T-helper 1 cell (primary cell): ENCODE measurements around the gene AGAP4.
"Not testable (repeated sequence)": the region's sequence is repeated elsewhere in the genome, so short reads cannot be mapped to it uniquely, and the experiment has no call there.

ENCODE experiments used
- DNase-seq, 5 donors: peaks; one replicate each; pipeline ENCODE4 v3.0.0-alpha.2; 2012 to 2020
- total RNA-seq, 4 donors: gene quantifications; one replicate each; lab custom pipeline; 2026; lab: John Stamatoyannopoulos, UW

The AGAP4 gene
- 3.8 to 10.7 (median 8.4) reads per million in 4 donors for total RNA-seq

GRCh38 chr10:45847400-45847799, at the start of gene AGAP4:
Gene AGAP4, minus strand, starts transcription at chr10:45847500. Its CDS starts 153 bp downstream, at chr10:45847347.
- not testable (repeated sequence) for DNase-seq

GRCh38 chr10:45890721-45891120, 43.4 kb upstream of the AGAP4 start:
- DNase-seq: not testable (repeated sequence)

GRCh38 chr10:45889539-45890230, 42.4 kb upstream of the AGAP4 start:
- not testable (repeated sequence) for DNase-seq

- DNase-seq: not testable (repeated sequence)
These were observed 35.6 kb upstream of the AGAP4 start for GRCh38 chr10:45882880-45883279.

GRCh38 chr10:45865404-45865803, 18.1 kb upstream of the AGAP4 start:
- DNase-seq: peak in 1 of 5 donors; percentile 2

- not testable (repeated sequence) for DNase-seq
These were observed 17.0 kb upstream of the AGAP4 start for GRCh38 chr10:45864264-45864663.

- not testable (repeated sequence) for DNase-seq
These were observed 16.3 kb upstream of the AGAP4 start for GRCh38 chr10:45863632-45864031.

GRCh38 chr10:45857931-45858330, 10.6 kb upstream of the AGAP4 start:
- not testable (repeated sequence) for DNase-seq

- DNase-seq: not testable (repeated sequence)
These were observed 1.2 kb upstream of the AGAP4 start for GRCh38 chr10:45848467-45848866.

GRCh38 chr10:45822918-45823317, 24.4 kb downstream of the AGAP4 start:
- DNase-seq: not testable (repeated sequence)

- DNase-seq: not testable (repeated sequence)
These were observed 27.0 kb downstream of the AGAP4 start for GRCh38 chr10:45820107-45820830.

- no peak for DNase-seq
These were observed 27.7 kb downstream of the AGAP4 start for GRCh38 chr10:45819552-45819951.

- DNase-seq: no peak
These were observed 29.4 kb downstream of the AGAP4 start for GRCh38 chr10:45817912-45818311.

GRCh38 chr10:45817130-45817859, 30.0 kb downstream of the AGAP4 start:
- no peak for DNase-seq

- not testable (repeated sequence) for DNase-seq
These were observed 33.2 kb downstream of the AGAP4 start for GRCh38 chr10:45814146-45814545.

- not testable (repeated sequence) for DNase-seq
These were observed 34.3 kb downstream of the AGAP4 start for GRCh38 chr10:45812959-45813358.

- no peak for DNase-seq
These were observed 36.2 kb downstream of the AGAP4 start for GRCh38 chr10:45811075-45811474.

GRCh38 chr10:45809837-45810236, 37.5 kb downstream of the AGAP4 start:
- no peak for DNase-seq

GRCh38 chr10:45804996-45805395, 42.3 kb downstream of the AGAP4 start:
- DNase-seq: not testable (repeated sequence)

- DNase-seq: not testable (repeated sequence)
These were observed 44.0 kb downstream of the AGAP4 start for GRCh38 chr10:45803060-45804010.

GRCh38 chr10:45794761-45795160, 52.5 kb downstream of the AGAP4 start:
- not testable (repeated sequence) for DNase-seq
